Fibroblast of lung (primary cell): ENCODE measurements around the gene NNT. TPM values are rescaled to one million over a fixed set of nuclear protein-coding genes. Genes with fewer than 3 reads are reported as not detected.

Experiments
- DNase-seq, 2 donors: peaks; one replicate each; pipeline versions ENCODE4 v3.0.0 to v3.0.0-alpha.2; 2010; ENCODE audit warnings: low read depth in 2 of 2
- H2AFZ ChIP-seq: 2 replicates; pipeline ENCODE4 v1.5.1; 2012; ENCODE audit warnings: low read length, control low read depth, inconsistent platforms
- H3K27ac ChIP-seq: 2 replicates; pipeline ENCODE4 v1.5.1; 2011; ENCODE audit warnings: low read length, control low read depth; ENCODE audit not compliant: insufficient read depth
- H3K27me3 ChIP-seq: 2 replicates; pipeline ENCODE4 v1.5.1; 2011; ENCODE audit warnings: mild to moderate bottlenecking, low read length; ENCODE audit not compliant: control insufficient read depth, insufficient read depth
- H3K36me3 ChIP-seq: 2 replicates; pipeline ENCODE4 v1.5.1; 2011; ENCODE audit warnings: low read length; ENCODE audit not compliant: control insufficient read depth, insufficient read depth
- H3K4me1 ChIP-seq: 2 replicates; pipeline ENCODE4 v1.5.1; 2011; ENCODE audit warnings: low read length; ENCODE audit not compliant: control insufficient read depth, insufficient read depth; ENCODE audit errors: extremely low read depth
- H3K4me2 ChIP-seq: 2 replicates; pipeline ENCODE4 v1.5.1; 2011; ENCODE audit warnings: low read length, control low read depth; ENCODE audit not compliant: insufficient read depth; ENCODE audit errors: extremely low read depth
- H3K4me3 ChIP-seq, 4 experiments: fragments of 200-600 bp in 1 of 4; sonication (generic) in 1 of 4; replicated peaks in 1 of 4; 2 replicates each; pipeline ENCODE4 v1.5.1; 2011 to 2016; ENCODE audit warnings: low read length in 4 of 4, low read depth in 3 of 4, mild to moderate bottlenecking in 3 of 4, control low read depth in 2 of 4, inconsistent platforms in 1 of 4, mixed read lengths in 1 of 4; ENCODE audit not compliant: insufficient read depth in 1 of 4; ENCODE audit errors: control extremely low read depth in 1 of 4
- H3K79me2 ChIP-seq: 2 replicates; pipeline ENCODE4 v1.5.1; 2012; ENCODE audit warnings: mild to moderate bottlenecking, low read length, inconsistent platforms; ENCODE audit not compliant: control insufficient read depth, insufficient read depth
- H3K9ac ChIP-seq: 2 replicates; pipeline ENCODE4 v1.5.1; 2011; ENCODE audit warnings: mild to moderate bottlenecking, low read length, control low read depth; ENCODE audit not compliant: insufficient read depth
- H3K9me3 ChIP-seq: 2 replicates; pipeline ENCODE4 v1.5.1; 2012; ENCODE audit warnings: low read depth, low read length; ENCODE audit not compliant: control insufficient read depth, insufficient read depth
- H4K20me1 ChIP-seq: 2 replicates; pipeline ENCODE4 v1.5.1; 2011; ENCODE audit warnings: low read length; ENCODE audit not compliant: control insufficient read depth, insufficient read depth; ENCODE audit errors: extremely low read depth
- CTCF ChIP-seq, 2 donors: IDR thresholded peaks in 1 of 2; conservative IDR thresholded peaks in 1 of 2; 1 replicate in 1 of 2; 2 replicates in 1 of 2; pipeline ENCODE4 v1.5.1; 2011 to 2012; ENCODE audit warnings: low read length in 2 of 2, control low read depth in 1 of 2, inconsistent platforms in 1 of 2, low read depth in 1 of 2, mild to moderate bottlenecking in 1 of 2
- EZH2 ChIP-seq: IDR thresholded peaks from 2 replicates; pipeline ENCODE4 v1.5.1; 2012; ENCODE audit warnings: low read length, control low read depth, mild to moderate bottlenecking; ENCODE audit errors: missing control alignments
- polyA plus RNA-seq, 2 donors: library from polyadenylated mRNA; depleted of rRNA in 1 of 2; stranded (reverse) in 1 of 2; unstranded in 1 of 2; fragments of >200 nt; gene quantifications; 2 replicates each; pipeline ENCODE4 v1.2.1, GENCODE V29; 2011 to 2012; ENCODE audit warnings: missing spikeins in 1 of 2
- total RNA-seq: library from RNA; depleted of rRNA; stranded (reverse); fragments of >200 nt; gene quantifications from 2 replicates; pipeline ENCODE4 v1.2.1, GENCODE V29; 2014

The NNT gene
- total and polyA plus RNA-seq, 2 donors (not counting 1 experiment from before 2014, with no cell fraction given) = 65.7 to 115 TPM

- H3K27me3 ChIP-seq = no peaks in the 10 kb centered on the region
- H3K9me3 ChIP-seq = no peaks in the 10 kb centered on the region
- H3K9ac ChIP-seq = no peak overlapping the region
- no peak overlapping the region for H3K4me3 ChIP-seq
- no peak overlapping the region for H2AFZ ChIP-seq
- no peaks in the 10 kb centered on the region for H3K79me2 ChIP-seq
- peaks cover 6% of the 10 kb centered on the region for H3K4me1 ChIP-seq
- no peak overlapping the region for H3K4me2 ChIP-seq
- no peak for TF ChIP-seq CTCF (conservative IDR thresholded peaks at IDR 0.05 in 1 of 2, IDR thresholded peaks at IDR 0.05 in 1 of 2; ENCODE audit: low read depth in 1 of 2, low read length in 2 of 2)
- TF ChIP-seq EZH2 = no peak
- H3K27ac ChIP-seq = no peak overlapping the region
- H3K36me3 ChIP-seq = peaks cover 3% of the 10 kb centered on the region
- no peaks in the 10 kb centered on the region for H4K20me1 ChIP-seq
- no peak for DNase-seq
Observed at GRCh38 chr5:43647789-43648188, 44.8 kb downstream of the NNT start.

- Histone ChIP-seq H3K4me1 (peaks cover 6% of the 10 kb centered on the region), H3K27me3 (no peaks in the 10 kb centered on the region), H3K27ac (peak overlapping the region; percentile 59), H4K20me1 (no peaks in the 10 kb centered on the region), H3K36me3 (peaks cover 3% of the 10 kb centered on the region), H3K79me2 (no peaks in the 10 kb centered on the region), H2AFZ (no peak overlapping the region), H3K9me3 (no peaks in the 10 kb centered on the region), H3K4me2 (no peak overlapping the region), H3K9ac (no peak overlapping the region), H3K4me3 (no peak overlapping the region)
- peak in 1 of 2 donors; percentile 61 for DNase-seq
- TF ChIP-seq EZH2 (no peak), CTCF (conservative IDR thresholded peaks at IDR 0.05 in 1 of 2, IDR thresholded peaks at IDR 0.05 in 1 of 2; ENCODE audit: low read depth in 1 of 2, low read length in 2 of 2) (no peak)
Observed at GRCh38 chr5:43648499-43649124, 45.6 kb downstream of the NNT start.

- Histone ChIP-seq H3K4me2 (no peak overlapping the region), H3K4me3 (no peak overlapping the region), H3K79me2 (no peaks in the 10 kb centered on the region), H2AFZ (no peak overlapping the region), H3K9ac (no peak overlapping the region), H3K27ac (peak overlapping the region; percentile 59), H3K9me3 (no peaks in the 10 kb centered on the region), H4K20me1 (no peaks in the 10 kb centered on the region), H3K4me1 (peaks cover 6% of the 10 kb centered on the region), H3K36me3 (peaks cover 3% of the 10 kb centered on the region), H3K27me3 (no peaks in the 10 kb centered on the region)
- TF ChIP-seq EZH2 (no peak), CTCF (conservative IDR thresholded peaks at IDR 0.05 in 1 of 2, IDR thresholded peaks at IDR 0.05 in 1 of 2; ENCODE audit: low read depth in 1 of 2, low read length in 2 of 2) (no peak)
- peak; percentile 75 to 78 for DNase-seq
Observed at GRCh38 chr5:43649256-43649655, 46.3 kb downstream of the NNT start.
